Transverse colon (tissue), 4 donors: ENCODE measurements around the gene CLK1. TPM values are rescaled to one million over a fixed set of nuclear protein-coding genes. Genes with fewer than 3 reads are reported as not detected.
"Not testable (repeated sequence)": the region's sequence is repeated elsewhere in the genome, so short reads cannot be mapped to it uniquely, and the experiment has no call there.

Experiments
- DNase-seq: peaks from one replicate; pipeline ENCODE4 v3.0.0-alpha.2; 2019
- H3K27ac ChIP-seq, 4 donors: fragments of 200-600 bp; sonication (generic); 2 replicates each; pipeline ENCODE4 v1.5.1; 2016 to 2018; ENCODE audit warnings: inconsistent platforms in 4 of 4
- H3K27me3 ChIP-seq: fragments of 200-600 bp; sonication (generic); 2 replicates; pipeline ENCODE4 v1.5.1; 2017; ENCODE audit warnings: inconsistent platforms
- H3K36me3 ChIP-seq, 4 donors: fragments of 200-600 bp; sonication (generic); 2 replicates each; pipeline ENCODE4 v1.5.1; 2017 to 2019; ENCODE audit warnings: inconsistent platforms in 4 of 4
- H3K4me1 ChIP-seq, 4 donors: fragments of 200-600 bp; sonication (generic); 2 replicates each; pipeline ENCODE4 v1.5.1; 2017 to 2020; ENCODE audit warnings: inconsistent platforms in 4 of 4
- H3K4me3 ChIP-seq, 4 donors: fragments of 200-600 bp; sonication (generic); 1 replicate in 1 of 4; 2 replicates in 3 of 4; pipeline versions ENCODE4 v1.5.1 to v1.6.1; 2017 to 2019; ENCODE audit warnings: inconsistent platforms in 4 of 4
- H3K9me3 ChIP-seq, 2 donors: fragments of 200-600 bp; sonication (generic); 2 replicates each; pipeline ENCODE4 v1.5.1; 2017 to 2019; ENCODE audit warnings: inconsistent platforms in 2 of 2
- EP300 ChIP-seq: sonication (generic); formaldehyde crosslinking; IDR thresholded peaks from one replicate; pipeline ENCODE4 v1.6.1; 2017; ENCODE audit warnings: antibody characterized with exemption, low read depth
- POLR2A ChIP-seq: fragments of 450-650 bp; IDR thresholded peaks from one replicate; pipeline ENCODE4 v1.6.1; 2016; ENCODE audit warnings: antibody characterized with exemption, mild to moderate bottlenecking, moderate library complexity
- POLR2AphosphoS5 ChIP-seq, 3 donors: sonication (generic); formaldehyde crosslinking; IDR thresholded peaks; one replicate each; pipeline ENCODE4 v1.6.1; 2016; ENCODE audit warnings: antibody characterized with exemption in 3 of 3
- WGBS, 2 donors: methylation state at CpG; one replicate each; pipeline ENCODE4 v1.1.5; 2018; ENCODE audit warnings: low coverage in 1 of 2; 5-methylcytosine and 5-hydroxymethylcytosine counted together
- in situ Hi-C, 4 donors: fragments of 200-750 bp; cut with MboI; loops; one replicate each; pipeline versions ENCODE4 v1.15.0 to v1.15.1; 2017; ENCODE audit warnings: low sequenced_read_pairs in 3 of 4, low pct_ligation_motif_present in 1 of 4, low pct_unique_long_range_greater_than_20kb in 1 of 4
- intact Hi-C: fragments of 100-400 bp; cut with DNase I; formaldehyde crosslinking; loops from one replicate; pipeline ENCODE4 v1.15.1; 2023; ENCODE audit warnings: low total_unique reads
- total RNA-seq, 4 donors: library from RNA; depleted of rRNA; stranded (reverse); fragments of >200 nt; gene quantifications; one replicate each; pipeline ENCODE4 v1.1.0, GENCODE V29; 2016
- TF ChIP-seq, protein P1 (sequence below), 5 experiments: fragments of 200-600 bp in 3 of 5; fragments of 450-650 bp in 2 of 5; sonication (generic) in 3 of 5; IDR thresholded peaks; 1 replicate in 2 of 5; 2 replicates in 3 of 5; pipeline ENCODE4 v1.5.1; 2016 to 2017; ENCODE audit warnings: antibody characterized with exemption in 5 of 5, inconsistent platforms in 3 of 5, mild to moderate bottlenecking in 2 of 5, moderate library complexity in 1 of 5

The CLK1 gene
- total RNA-seq, 4 donors from 2014 or later, result 115 to 231 (median 127) TPM

DNA sequence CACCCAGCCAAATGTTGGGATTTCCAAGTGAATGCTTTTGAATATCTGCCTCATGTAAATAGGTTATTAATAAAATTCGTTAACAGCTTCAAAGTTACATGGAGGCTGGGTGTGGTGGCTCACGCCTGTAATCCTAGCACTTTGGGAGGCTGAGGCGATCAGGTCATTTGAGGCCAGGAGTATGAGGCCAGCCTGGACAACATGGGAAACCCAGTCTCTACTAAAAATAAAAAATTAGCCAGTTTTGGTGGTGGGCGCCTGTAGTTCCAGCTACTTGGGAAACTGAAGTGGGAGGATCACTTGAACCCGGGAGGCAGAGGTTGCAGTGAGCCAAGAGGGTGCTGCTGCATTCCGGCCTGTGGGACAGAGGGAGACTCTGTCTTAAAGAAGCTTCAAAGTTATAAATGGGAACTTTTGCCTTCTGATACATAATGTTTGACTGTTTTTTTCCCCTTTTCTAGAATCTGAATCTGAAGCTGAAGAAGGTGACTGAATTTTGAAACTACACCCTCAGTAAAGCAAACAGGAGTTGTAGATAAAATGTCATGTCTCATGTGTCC, 42.7 kb downstream of the CLK1 start:
- TF ChIP-seq EP300, result no peak
- TF ChIP-seq POLR2AphosphoS5 (IDR thresholded peaks at IDR 0.05), result no peak
- TF ChIP-seq, protein P1, sequence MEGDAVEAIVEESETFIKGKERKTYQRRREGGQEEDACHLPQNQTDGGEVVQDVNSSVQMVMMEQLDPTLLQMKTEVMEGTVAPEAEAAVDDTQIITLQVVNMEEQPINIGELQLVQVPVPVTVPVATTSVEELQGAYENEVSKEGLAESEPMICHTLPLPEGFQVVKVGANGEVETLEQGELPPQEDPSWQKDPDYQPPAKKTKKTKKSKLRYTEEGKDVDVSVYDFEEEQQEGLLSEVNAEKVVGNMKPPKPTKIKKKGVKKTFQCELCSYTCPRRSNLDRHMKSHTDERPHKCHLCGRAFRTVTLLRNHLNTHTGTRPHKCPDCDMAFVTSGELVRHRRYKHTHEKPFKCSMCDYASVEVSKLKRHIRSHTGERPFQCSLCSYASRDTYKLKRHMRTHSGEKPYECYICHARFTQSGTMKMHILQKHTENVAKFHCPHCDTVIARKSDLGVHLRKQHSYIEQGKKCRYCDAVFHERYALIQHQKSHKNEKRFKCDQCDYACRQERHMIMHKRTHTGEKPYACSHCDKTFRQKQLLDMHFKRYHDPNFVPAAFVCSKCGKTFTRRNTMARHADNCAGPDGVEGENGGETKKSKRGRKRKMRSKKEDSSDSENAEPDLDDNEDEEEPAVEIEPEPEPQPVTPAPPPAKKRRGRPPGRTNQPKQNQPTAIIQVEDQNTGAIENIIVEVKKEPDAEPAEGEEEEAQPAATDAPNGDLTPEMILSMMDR (IDR thresholded peaks at IDR 0.05), result no peak
- no peak for TF ChIP-seq POLR2A
- H3K36me3 ChIP-seq, result peaks cover 0 to 52% (median 26%) of the 10 kb centered on the region in 4 donors
- DNase-seq, result no peak
- intact Hi-C loops, result no loop called here
- H3K27me3 ChIP-seq, result no peaks in the 10 kb centered on the region
- no peaks in the 10 kb centered on the region for H3K4me1 ChIP-seq
- H3K9me3 ChIP-seq, result no peaks in the 10 kb centered on the region
- H3K4me3 ChIP-seq, result no peak overlapping the region
- WGBS, 2 donors, result 89 to 94% methylated on average over 4 to 6 of the region's 6 CpGs
- H3K27ac ChIP-seq, result no peak overlapping the region
- in situ Hi-C loops, result loop anchor here in 1 of 4 donors (25.0 kb wide), 1 partner anchor 109 kb away; no protein-coding TSS in a partner anchor

GRCh38 chr2:200820573-200821234, 43.8 kb downstream of the CLK1 start:
- DNase-seq, result no peak
- H3K9me3 ChIP-seq, result no peaks in the 10 kb centered on the region
- 90 to 94% methylated on average over 5 of the region's 5 CpGs for WGBS, 2 donors
- H3K4me3 ChIP-seq, result no peak overlapping the region
- TF ChIP-seq POLR2A (no peak), EP300 (no peak)
- TF ChIP-seq, protein P1 (IDR thresholded peaks at IDR 0.05), result no peak
- H3K27ac ChIP-seq, result no peak overlapping the region
- in situ Hi-C loops, result loop anchor here in 1 of 4 donors (25.0 kb wide), 1 partner anchor 108 kb away; no protein-coding TSS in a partner anchor
- H3K27me3 ChIP-seq, result no peaks in the 10 kb centered on the region
- H3K36me3 ChIP-seq, result peaks cover 0 to 63% (median 29%) of the 10 kb centered on the region in 4 donors
- intact Hi-C loops, result no loop called here
- no peaks in the 10 kb centered on the region for H3K4me1 ChIP-seq

- H3K4me1 ChIP-seq, result peaks cover 2 to 15% (median 6%) of the 10 kb centered on the region in 4 donors
- intact Hi-C loops, H3K9me3 ChIP-seq, H3K4me3 ChIP-seq, H3K27me3 ChIP-seq, H3K27ac ChIP-seq, DNase-seq: not testable (repeated sequence)
- peaks cover 0 to 71% (median 35%) of the 10 kb centered on the region in 4 donors for H3K36me3 ChIP-seq
- in situ Hi-C loops, result loop anchor here in 2 of 4 donors (10.0 to 25.0 kb wide), 3 partner anchors 46 to 106 kb away; partner anchors contain the start of gene CLK1 (in 1 of the 2)
- WGBS, 2 donors, result 86 to 88% methylated on average over 1 to 3 of the region's 3 CpGs
Measured at GRCh38 chr2:200818732-200819131, 45.7 kb downstream of the CLK1 start.

DNA sequence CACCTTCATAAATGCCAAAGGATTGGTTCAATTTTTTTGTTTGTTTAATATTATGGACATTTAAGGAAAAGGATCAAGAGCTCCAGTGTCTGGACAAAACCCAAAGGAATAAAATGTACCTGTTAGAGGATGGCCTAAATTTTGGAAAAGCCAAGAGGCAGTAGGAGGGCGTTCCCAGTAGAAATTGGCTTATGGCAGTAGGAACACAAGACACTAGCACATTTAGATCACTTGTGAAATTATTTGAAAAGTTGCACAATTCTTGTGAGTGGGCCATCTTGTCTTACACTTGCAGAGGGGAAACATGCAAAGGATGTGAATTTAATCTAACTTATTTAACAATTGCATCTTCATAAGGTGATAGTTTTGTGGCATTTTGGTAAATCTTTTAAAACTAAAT, 49.5 kb downstream of the CLK1 start:
- H3K9me3 ChIP-seq, result no peaks in the 10 kb centered on the region
- no peak overlapping the region for H3K27ac ChIP-seq
- 88 to 92% methylated on average over 1 of the region's 1 CpG for WGBS, 2 donors
- TF ChIP-seq POLR2AphosphoS5 (IDR thresholded peaks at IDR 0.05), result no peak
- no peak for TF ChIP-seq EP300
- TF ChIP-seq, protein P1 (IDR thresholded peaks at IDR 0.05), result no peak
- no peak for TF ChIP-seq POLR2A
- peaks cover 20 to 39% (median 27%) of the 10 kb centered on the region in 4 donors for H3K4me1 ChIP-seq
- intact Hi-C loops (no loop called here), in situ Hi-C loops (loop anchor here in 2 of 4 donors (10.0 to 25.0 kb wide), 3 partner anchors 50 to 103 kb away; partner anchors contain the start of gene CLK1 (in 1 of the 2))
- peaks cover 0 to 50% (median 24%) of the 10 kb centered on the region in 4 donors for H3K36me3 ChIP-seq
- DNase-seq, result no peak
- no peak overlapping the region for H3K4me3 ChIP-seq
- H3K27me3 ChIP-seq, result no peaks in the 10 kb centered on the region
